Activated naive CD4-positive, alpha-beta T cell treated with anti-CD3 and anti-CD28 coated beads, Interleukin-2, amount 10 ng/mL, durations not matched to agents 7 days and 5 days (primary cell): ENCODE data around the gene MARK4.

ENCODE experiments used
- CTCF ChIA-PET: fragments of 350-600 bp; sonication (Branson Sonifier 250); formaldehyde crosslinking; loops from one replicate; lab custom pipeline; 2021; ENCODE audit warnings: antibody characterized with exemption; lab: Charles Lee
- DNase-seq: peaks from one replicate; pipeline ENCODE4 v3.0.0-alpha.2; 2020
- H3K27ac Mint-ChIP-seq: one replicate; pipeline ENCODE4 v1.8.0; 2021; ENCODE audit warnings: mild to moderate bottlenecking, moderate library complexity, mixed read lengths
- H3K27me3 Mint-ChIP-seq: one replicate; pipeline ENCODE4 v1.8.0; 2021; ENCODE audit warnings: mild to moderate bottlenecking, mixed read lengths
- H3K36me3 Mint-ChIP-seq: one replicate; pipeline ENCODE4 v1.8.0; 2021; ENCODE audit warnings: mixed read lengths
- H3K4me1 Mint-ChIP-seq: one replicate; pipeline ENCODE4 v1.8.0; 2021; ENCODE audit warnings: mixed read lengths
- H3K4me3 Mint-ChIP-seq: one replicate; pipeline ENCODE4 v1.8.0; 2021; ENCODE audit warnings: mild to moderate bottlenecking, moderate library complexity, mixed read lengths
- H3K9me3 Mint-ChIP-seq: one replicate; pipeline ENCODE4 v1.8.0; 2021; ENCODE audit warnings: mixed read lengths

Gene MARK4

DNA sequence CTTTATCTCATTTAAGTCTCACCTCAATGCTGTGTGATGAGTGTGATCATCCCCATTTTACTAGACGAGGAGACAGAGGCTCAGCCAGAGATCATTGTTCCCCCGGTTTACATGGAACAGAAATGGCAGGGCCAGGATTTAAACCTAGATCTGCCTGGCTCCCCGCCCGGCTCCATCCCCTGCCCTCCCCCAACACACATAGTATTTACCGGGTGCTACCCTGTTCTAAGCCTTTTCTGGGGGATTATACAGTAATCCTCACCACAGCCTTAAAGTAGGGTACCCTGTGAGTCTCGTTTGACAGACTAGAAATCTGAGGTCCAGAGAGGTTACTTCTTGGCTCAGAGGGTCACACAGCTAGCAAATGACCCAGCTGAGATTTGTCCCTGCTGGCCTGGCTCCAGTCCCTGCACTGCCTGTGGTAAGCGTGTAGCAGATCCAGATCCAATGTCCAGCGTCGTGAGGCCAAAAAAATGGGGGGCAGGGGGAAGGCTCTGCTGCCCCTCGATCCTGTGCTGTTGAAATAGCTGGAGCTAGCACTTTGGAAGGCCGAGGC, 85.7 kb downstream of the MARK4 start:
- Mint-ChIP-seq H3K27me3 (peaks cover 28% of the 10 kb centered on the region), H3K4me1 (peaks cover 10% of the 10 kb centered on the region), H3K4me3 (no peak overlapping the region), H3K27ac (no peak overlapping the region), H3K9me3 (no peaks in the 10 kb centered on the region), H3K36me3 (no peaks in the 10 kb centered on the region)
- CTCF ChIA-PET: interaction anchor here (1.5 to 2.9 kb wide), 2 partner anchors 87 to 348 kb away, joined by 5 to 9 read pairs; no protein-coding TSS in a partner anchor
- DNase-seq: no peak

DNA sequence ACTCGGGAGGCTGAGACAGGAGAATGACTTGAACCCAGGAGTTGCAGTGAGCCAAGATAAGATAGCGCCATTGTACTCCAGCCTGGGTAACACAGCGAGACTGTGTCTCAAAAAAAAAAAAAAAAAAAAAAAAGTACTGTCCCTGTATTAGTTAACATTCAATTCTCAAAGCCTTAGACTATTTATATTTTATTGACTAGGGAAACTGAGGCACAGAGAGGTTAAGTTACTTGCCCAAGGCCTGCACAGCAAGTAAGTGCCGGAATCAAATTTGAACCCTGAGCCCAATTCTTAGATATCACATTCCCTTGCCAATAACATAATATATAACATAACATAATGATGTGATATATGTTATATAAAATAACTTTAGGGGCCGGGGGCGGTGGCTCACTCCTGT, 88.6 kb downstream of the MARK4 start:
- CTCF ChIA-PET: interaction anchor here (0.9 to 2.9 kb wide), 5 partner anchors 17 to 351 kb away, joined by 3 to 10 read pairs (median 7); partner anchors contain the start of genes BLOC1S3 and TRAPPC6A
- no peak overlapping the region for H3K4me3 Mint-ChIP-seq
- H3K9me3 Mint-ChIP-seq: no peaks in the 10 kb centered on the region
- peaks cover 33% of the 10 kb centered on the region for H3K27me3 Mint-ChIP-seq
- no peak for DNase-seq
- H3K27ac Mint-ChIP-seq: no peak overlapping the region
- no peaks in the 10 kb centered on the region for H3K36me3 Mint-ChIP-seq
- H3K4me1 Mint-ChIP-seq: peaks cover 10% of the 10 kb centered on the region

DNA sequence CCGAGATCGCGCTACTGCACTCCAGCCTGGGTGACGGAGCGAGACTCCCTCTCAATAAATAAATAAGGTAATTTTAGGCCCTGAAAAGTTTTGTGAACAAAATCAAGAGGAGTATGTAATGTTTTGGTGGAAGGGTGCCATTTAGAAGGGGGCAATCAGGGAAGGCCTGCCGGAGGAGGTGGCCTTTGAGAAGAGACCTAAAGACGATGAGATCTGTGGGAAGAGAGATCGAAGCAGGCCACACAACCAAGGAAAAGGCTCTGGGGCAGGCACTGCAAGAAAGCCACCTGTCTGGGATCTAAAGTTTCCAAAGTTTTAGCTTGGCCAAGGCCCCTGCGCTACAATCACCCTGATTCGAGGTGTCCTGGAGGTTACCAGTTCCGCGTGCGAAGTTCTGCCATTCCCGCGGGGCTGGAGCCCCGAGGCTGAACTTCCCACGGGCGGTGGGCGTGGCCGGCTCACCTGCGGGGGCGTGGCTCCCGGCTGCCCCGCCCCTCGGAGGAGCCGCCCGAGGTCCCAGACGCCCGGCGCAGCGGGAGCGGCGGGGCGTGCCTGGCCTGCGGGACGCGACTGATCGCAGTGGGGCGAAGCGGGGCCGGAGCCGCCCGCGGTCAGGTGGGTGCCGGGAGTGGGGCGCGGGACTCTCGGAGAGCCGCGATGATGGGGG, 89.3 kb downstream of the MARK4 start, which contains the start of gene KLC3:
TSS of gene KLC3 (plus strand) at position 519 of the 667 bp plus-strand sequence. CDS start 4,792 bp downstream, outside the sequence.
- peak; percentile 59 for DNase-seq
- Mint-ChIP-seq H3K4me3 (peak within 1 kb of the TSS; percentile 34), H3K27ac (no peak within 1 kb of the TSS), H3K36me3 (no peaks in the 10 kb centered on the region), H3K4me1 (peaks cover 10% of the 10 kb centered on the region), H3K27me3 (peaks cover 39% of the 10 kb centered on the region), H3K9me3 (no peaks in the 10 kb centered on the region)
- CTCF ChIA-PET: interaction anchor here (0.5 kb wide), 1 partner anchor 128 kb away, joined by 3 read pairs; no protein-coding TSS in a partner anchor

DNA sequence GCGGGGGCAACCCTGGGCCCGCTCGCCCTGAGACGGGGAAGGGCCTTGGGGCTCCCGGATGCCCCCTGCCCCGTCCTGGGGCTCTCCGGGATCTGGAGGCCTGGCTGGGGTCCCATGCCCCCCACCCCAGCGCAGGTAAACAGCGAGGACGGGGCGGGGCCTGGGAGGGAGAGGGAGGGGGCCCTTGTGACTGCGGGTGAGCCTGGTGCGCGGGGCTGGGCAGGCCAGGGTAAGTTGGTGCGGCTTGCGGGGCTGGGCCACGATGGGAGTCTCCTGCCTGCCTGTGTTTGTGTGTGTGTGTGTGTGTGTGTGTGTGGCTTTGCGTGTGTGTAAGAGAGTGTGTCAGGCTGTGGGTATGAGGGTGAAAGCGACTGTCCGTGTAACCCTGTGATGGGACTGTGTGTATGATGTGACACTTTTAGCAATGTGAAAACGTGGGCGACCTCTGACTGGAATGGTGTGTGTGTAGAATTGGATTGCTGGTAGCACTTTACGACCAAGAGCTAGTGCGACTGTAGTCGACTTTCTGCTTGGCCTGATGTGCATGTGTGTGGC, 89.9 kb downstream of the MARK4 start:
- CTCF ChIA-PET: interaction anchor here (0.5 kb wide), 1 partner anchor 128 kb away, joined by 3 read pairs; no protein-coding TSS in a partner anchor
- H3K36me3 Mint-ChIP-seq: no peaks in the 10 kb centered on the region

DNA sequence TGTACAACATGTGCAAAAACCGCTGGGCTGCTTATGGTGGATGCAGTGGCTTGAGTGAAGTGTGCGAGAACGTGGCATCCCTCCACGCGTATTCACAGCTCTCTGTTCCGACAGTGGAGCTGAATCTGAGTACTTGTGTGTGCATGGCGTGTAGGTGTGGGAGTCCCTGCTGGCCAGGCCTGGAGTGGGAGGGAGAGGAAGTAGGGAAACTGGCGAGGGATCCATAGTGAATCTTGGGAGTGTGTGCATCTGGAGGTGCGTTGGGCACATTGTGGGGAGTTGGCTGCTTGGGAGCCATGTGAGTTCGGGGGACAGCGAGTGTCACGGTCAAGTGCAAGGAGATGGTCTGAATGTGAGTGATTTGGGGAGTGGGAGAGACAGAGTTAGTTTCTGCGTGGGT, 91.8 kb downstream of the MARK4 start:
- Mint-ChIP-seq H3K27me3 (peaks cover 44% of the 10 kb centered on the region), H3K4me3 (no peak overlapping the region), H3K27ac (no peak overlapping the region), H3K9me3 (no peaks in the 10 kb centered on the region), H3K4me1 (peaks cover 10% of the 10 kb centered on the region), H3K36me3 (no peaks in the 10 kb centered on the region)
- DNase-seq: no peak
- CTCF ChIA-PET: no interaction called here

More for the DNA sequence above, 89.9 kb downstream of the MARK4 start:
- Mint-ChIP-seq H3K27ac (no peak overlapping the region), H3K9me3 (no peaks in the 10 kb centered on the region), H3K4me3 (no peak overlapping the region), H3K4me1 (peaks cover 10% of the 10 kb centered on the region), H3K27me3 (peaks cover 42% of the 10 kb centered on the region)
- peak; percentile 46 for DNase-seq

DNA sequence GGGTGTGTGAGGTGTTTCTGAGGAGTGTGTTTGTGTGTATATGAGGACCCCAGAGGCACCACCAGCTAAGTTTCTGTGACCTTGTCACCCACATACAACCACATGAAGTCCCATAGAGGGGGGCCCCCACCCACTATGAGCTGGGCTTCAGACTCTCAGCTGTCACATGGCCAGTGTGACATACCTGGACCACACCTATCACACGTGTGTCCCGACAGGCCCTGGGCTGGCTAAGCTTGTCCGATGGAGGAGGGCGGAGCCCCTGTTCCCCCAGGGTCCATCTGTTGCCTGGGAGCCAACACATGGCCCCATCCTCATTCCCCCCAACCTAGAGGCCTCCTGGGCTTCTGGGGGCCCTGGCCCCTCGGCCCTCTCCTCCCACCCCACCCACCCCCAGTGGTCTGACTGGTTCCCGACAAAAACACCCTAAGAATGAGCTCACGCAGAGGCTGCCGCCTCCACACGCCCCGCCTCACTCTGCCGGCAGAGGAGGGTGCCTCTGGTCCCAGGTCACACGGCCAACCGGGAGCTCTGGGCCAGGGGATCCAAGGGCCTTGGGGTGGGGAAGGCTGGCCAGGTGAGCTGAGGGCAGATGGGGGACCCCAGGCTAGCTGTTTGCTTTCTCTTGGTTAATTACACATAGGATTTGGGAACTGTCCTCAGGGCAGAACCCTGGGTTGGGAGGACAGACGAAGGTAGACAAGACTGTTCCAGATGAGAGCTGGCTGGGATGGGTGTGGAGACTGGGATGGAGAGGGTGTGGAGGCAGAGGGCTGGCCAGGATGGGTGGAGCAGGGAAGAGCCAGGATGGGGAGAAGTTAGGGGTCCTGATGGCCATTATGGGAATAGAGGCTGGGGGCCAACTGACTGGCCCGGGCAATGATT, 93.8 kb downstream of the MARK4 start:
- Mint-ChIP-seq H3K36me3 (no peaks in the 10 kb centered on the region), H3K9me3 (no peaks in the 10 kb centered on the region), H3K27ac (no peak overlapping the region), H3K4me3 (no peak overlapping the region), H3K4me1 (peaks cover 5% of the 10 kb centered on the region), H3K27me3 (peaks cover 34% of the 10 kb centered on the region)
- DNase-seq: no peak
- CTCF ChIA-PET: interaction anchor here (0.6 kb wide), 1 partner anchor 136 kb away, joined by 3 read pairs; no protein-coding TSS in a partner anchor

DNA sequence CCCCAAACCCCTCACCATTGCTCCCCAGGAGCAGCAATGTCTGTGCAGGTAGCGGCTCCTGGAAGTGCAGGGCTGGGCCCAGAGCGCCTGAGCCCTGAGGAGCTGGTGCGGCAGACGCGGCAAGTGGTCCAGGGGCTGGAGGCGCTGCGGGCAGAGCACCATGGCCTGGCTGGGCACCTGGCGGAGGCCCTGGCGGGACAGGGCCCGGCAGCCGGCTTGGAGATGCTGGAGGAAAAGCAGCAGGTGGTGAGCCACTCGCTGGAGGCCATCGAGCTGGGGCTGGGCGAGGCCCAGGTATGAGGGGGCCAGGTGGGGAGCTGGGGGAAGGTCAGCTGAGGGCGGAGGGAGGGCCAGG, 94.4 kb downstream of the MARK4 start:
- Mint-ChIP-seq H3K27ac (no peak overlapping the region), H3K4me1 (no peaks in the 10 kb centered on the region), H3K4me3 (no peak overlapping the region), H3K36me3 (no peaks in the 10 kb centered on the region), H3K27me3 (peaks cover 28% of the 10 kb centered on the region), H3K9me3 (no peaks in the 10 kb centered on the region)
- no peak for DNase-seq
- CTCF ChIA-PET: interaction anchor here (0.6 kb wide), 1 partner anchor 136 kb away, joined by 3 read pairs; no protein-coding TSS in a partner anchor

DNA sequence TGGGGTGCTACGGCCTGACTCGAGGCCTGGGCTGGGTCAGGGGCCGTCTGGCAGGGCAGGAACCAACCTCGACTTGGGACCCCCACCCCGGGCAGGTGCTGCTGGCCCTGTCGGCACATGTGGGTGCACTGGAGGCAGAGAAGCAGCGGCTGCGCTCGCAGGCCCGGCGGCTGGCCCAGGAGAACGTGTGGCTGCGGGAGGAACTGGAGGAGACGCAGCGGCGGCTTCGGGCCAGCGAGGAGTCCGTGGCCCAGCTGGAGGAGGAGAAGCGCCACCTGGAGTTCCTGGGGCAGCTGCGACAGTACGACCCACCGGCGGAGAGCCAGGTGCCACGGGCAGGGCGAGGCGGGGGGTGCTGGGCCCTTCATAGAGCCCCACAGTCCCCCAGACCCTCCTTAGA, 95.4 kb downstream of the MARK4 start:
- H3K4me3 Mint-ChIP-seq: no peak overlapping the region
- H3K4me1 Mint-ChIP-seq: no peaks in the 10 kb centered on the region
- no peaks in the 10 kb centered on the region for H3K9me3 Mint-ChIP-seq
- no peak for DNase-seq
- no peak overlapping the region for H3K27ac Mint-ChIP-seq
- peaks cover 28% of the 10 kb centered on the region for H3K27me3 Mint-ChIP-seq
- CTCF ChIA-PET: no interaction called here
- H3K36me3 Mint-ChIP-seq: peaks cover 2% of the 10 kb centered on the region

DNA sequence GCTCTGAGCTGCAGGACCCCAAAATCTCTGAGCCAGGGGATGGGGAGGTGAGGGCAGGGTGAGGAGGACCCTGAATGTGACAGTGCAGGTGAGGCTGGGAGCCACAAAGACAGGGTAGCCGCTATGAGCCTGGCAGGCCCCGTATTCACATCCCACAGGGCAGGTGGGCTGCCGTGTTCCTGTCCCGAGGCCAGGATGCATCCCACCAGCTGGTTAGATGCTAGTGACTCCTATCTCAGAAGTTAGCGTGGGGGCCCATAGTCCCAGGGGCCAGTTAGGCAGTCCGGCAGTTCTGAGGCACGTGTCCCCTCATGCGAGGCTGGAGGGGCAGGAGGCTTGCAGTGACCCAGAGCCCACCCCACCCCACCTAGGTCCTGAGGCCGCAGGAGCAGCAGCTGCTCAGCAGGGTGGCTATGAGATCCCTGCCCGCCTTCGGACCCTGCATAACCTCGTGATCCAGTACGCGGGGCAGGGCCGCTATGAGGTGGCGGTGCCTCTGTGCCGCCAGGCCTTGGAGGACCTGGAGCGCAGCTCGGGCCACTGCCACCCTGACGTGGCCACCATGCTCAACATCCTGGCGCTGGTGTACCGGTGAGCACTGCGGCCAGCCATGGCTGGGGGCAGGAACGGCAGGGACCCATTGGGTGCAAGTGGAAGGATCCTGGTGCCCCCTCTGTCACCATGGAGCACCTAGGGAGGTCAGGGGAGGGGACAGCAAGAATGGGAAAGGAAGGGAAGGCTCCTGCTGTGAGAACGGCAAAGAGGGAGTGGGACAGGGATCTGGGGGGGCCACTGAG, 96.7 kb downstream of the MARK4 start:
- no peak for DNase-seq
- Mint-ChIP-seq H3K4me1 (no peaks in the 10 kb centered on the region), H3K4me3 (no peak overlapping the region), H3K9me3 (no peaks in the 10 kb centered on the region), H3K27ac (no peak overlapping the region), H3K36me3 (peaks cover 3% of the 10 kb centered on the region), H3K27me3 (peaks cover 28% of the 10 kb centered on the region)
- CTCF ChIA-PET: no interaction called here

DNA sequence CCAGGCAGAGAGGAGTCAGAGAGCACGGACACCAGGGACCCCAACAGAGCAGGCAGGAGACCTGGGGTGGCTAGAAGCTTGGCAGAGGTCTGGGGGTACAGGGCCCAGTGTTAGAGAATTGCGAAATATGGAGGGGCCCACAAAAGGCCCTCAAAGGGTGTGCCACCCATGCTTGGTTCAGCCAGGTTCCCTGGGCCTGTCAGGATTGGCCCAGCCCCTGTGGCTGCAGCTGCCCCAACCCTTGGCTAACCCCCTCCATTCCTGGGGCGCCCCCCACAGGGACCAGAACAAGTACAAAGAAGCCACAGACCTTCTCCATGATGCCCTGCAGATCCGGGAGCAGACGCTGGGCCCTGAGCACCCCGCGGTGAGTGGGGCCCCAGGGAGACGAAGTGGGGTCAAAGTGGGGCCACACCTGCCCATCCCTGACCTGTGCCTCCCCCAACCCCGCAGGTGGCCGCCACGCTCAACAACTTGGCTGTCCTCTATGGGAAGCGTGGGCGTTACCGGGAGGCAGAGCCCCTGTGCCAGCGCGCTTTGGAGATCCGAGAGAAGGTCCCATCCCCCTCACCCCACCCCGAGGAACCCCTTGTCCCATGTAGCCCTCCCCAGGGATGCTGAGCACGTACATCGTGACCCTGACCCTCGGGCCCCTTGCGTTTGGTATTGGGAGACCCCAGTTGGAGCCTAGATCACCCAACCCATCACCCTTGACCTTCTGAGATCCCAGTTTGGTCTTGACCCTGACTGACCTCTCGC, 97.5 kb downstream of the MARK4 start:
- no peak for DNase-seq
- no peaks in the 10 kb centered on the region for H3K9me3 Mint-ChIP-seq
- peaks cover 3% of the 10 kb centered on the region for H3K36me3 Mint-ChIP-seq

DNA sequence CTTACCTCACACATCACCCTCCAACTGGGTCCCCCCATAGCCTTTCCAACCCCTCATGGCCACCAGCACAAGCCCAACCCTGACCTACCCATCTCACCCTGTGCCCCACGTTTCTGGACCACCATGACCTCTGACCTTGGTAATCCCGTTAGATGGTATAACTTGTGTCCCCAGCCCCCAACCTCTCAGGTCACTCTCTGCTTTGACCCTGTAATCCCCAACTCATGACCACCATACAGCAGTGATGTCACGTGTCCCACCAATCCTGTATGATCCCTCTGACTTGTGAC, 98.0 kb downstream of the MARK4 start:
- Mint-ChIP-seq H3K9me3 (no peaks in the 10 kb centered on the region), H3K4me3 (no peak overlapping the region), H3K27ac (no peak overlapping the region), H3K27me3 (peaks cover 28% of the 10 kb centered on the region), H3K36me3 (peaks cover 3% of the 10 kb centered on the region), H3K4me1 (no peaks in the 10 kb centered on the region)
- CTCF ChIA-PET: no interaction called here
- no peak for DNase-seq

More for the DNA sequence above, 97.5 kb downstream of the MARK4 start:
- no peaks in the 10 kb centered on the region for H3K4me1 Mint-ChIP-seq
- H3K27me3 Mint-ChIP-seq: peaks cover 28% of the 10 kb centered on the region
- CTCF ChIA-PET: no interaction called here
- no peak overlapping the region for H3K4me3 Mint-ChIP-seq
- no peak overlapping the region for H3K27ac Mint-ChIP-seq

DNA sequence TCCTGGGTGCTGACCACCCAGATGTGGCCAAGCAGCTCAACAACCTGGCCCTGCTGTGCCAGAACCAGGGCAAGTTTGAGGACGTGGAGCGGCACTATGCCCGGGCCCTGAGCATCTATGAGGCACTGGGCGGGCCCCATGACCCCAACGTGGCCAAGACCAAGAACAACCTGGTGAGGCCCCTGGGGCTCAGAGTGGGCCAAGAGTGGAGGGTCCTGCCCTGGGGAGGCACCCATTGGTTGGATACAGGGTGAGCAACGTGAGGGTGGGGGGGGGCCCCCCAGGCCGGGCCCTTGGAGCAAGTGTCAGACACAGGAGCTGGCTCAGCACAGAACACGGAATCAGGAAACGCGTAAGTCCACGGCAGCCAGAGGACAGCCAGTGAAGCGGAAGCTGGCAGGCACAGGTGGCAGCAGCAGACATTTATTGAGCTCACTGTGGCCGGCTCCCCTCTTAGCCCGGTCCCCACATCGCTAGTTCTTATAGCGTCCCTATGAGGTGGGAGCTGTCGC, 98.4 kb downstream of the MARK4 start:
- CTCF ChIA-PET: no interaction called here
- Mint-ChIP-seq H3K36me3 (peaks cover 5% of the 10 kb centered on the region), H3K9me3 (no peaks in the 10 kb centered on the region), H3K4me3 (no peak overlapping the region), H3K27ac (no peak overlapping the region), H3K4me1 (peaks cover 2% of the 10 kb centered on the region), H3K27me3 (peaks cover 24% of the 10 kb centered on the region)
- no peak for DNase-seq
